CD4-positive, alpha-beta T cell treated with Interferon gamma for 1 hour (primary cell): ENCODE measurements around the gene ZNFX1.

ENCODE experiments used
- DNase-seq: peaks from one replicate; pipeline ENCODE4 v3.0.0-alpha.2; 2020

The ZNFX1 gene

DNA sequence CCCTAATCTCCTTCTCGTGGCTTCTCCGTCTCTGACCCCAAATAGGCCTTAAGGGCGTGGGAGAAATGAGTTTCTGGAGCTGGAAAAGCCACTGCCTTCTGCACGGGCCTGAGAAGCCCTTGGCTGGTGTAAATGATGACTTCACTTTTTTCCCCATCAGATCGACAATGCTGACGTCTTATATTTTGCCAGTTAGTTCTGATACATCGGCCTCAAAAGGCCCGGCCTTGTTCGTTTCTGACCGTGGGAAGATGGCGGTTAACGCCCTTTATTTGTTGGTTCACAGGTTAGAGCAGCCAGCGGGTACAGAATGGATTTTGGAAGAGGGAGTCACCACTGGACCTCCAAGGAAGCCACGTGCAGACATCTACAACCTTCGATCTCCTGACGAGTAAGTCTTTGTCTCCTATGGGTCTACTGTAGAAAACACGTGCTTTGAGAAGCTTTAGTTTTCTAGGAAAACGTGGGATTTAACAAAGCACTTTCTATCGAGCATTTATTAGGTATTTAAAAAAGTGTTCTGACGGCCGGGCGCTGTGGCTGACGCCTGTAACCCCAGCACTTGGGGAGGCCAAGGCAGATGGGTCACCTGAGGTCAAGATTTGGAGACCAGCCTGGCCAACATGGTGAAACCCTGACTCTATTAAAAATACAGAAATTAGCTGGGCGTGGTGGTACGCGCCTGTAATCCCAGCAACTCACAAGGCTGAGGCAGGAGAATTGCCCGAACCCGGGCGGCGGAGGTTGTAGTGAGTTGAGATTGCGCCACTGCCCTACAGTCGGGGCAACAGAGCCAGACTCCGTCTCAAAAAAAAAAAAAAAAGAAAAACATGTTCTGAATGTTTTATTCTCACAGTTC is 1.2 kb upstream of the ZNFX1 start:
- no peak for DNase-seq

DNA sequence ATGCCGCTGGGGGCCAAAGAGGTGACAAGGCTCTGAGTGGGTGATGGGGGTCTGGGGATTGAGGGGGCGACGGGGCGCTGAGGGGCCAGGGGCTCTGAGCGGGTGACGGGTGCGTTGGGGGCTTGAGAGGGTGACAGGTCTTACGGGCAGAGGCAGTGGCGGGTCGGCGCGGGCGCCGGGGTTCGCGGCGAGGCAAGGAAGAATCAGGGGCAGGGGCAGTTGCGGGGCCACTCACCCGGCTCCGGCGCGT is 146 bp downstream of the ZNFX1 start:
- DNase-seq: no peak

DNA sequence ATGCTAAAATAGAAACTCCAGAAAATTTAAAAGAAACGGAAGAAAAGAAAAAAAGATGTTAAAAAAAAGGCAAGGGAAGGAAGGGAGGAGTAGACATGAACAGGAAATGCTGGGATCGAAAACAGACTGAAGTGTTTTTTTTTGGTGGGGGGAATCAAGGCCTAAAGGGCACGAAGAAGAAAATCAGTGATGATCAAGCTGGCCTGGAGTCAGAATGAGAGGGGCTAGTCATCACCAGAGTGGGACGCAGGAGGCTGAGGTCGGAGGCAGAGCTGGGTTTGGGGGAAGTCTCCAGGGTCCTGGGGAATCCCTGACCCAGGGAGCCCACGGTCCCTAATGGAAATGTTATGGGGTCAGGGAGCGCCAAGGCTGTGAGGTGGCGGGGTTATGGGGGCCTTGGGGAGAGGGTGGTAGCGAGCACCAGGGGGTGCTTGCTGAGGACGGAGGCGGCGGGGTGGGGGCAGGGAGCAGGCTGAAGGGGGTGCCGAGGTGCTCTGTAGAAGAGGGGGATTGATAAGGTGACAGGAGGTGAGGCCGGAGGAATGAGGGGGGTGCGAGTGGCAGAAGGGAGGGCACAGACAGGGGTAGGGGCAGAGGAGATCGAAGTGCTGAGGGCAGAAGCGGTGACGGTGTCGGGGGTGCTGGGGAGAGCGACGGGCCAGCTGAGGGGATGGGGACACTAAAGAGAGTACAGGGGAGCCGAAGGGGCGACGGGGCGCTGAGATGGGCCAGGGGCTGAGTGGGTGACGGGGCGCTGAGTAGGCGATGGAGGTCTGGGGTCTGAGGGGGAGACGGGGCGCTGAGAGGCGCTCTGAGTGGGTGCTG is 684 bp downstream of the ZNFX1 start:
- peak; percentile 5 for DNase-seq

DNA sequence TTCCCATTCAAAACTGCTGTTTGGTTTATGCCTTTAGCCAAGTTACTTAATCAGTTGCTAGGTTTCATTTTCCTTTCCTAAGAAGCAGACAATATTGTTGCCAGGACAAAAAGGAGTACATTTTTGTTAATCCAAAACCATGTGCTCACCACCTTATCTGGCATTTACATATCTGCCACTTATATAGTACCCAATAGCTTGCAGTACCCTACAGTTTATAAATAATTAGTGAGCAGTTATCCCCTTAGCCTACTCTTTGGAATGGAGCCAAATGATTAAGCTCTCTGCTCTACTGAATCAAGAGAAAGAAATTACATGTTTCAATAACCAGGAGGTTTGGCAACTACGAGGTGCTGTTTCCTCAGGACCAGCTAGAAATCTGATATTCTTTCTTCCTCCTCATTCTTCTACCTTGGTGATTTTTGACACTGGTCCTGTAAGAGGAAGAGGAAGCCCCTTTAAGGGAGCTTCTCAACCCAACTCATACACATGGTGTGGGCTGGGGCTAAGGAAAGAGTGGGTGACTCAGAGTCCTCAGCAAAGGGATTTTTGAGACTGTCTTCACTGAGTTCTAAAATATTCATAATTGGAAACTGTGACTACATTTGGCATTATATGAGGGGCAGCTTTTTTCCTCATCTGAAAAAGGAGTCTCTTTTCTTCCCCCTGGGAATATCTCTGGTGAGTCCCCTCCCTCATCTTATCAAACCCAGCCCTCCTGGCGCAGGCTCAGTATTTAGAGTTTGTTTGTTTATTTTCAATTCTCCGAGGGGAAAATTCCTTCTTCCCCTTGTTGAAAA is 1.5 kb downstream of the ZNFX1 start:
- peak; percentile 40 for DNase-seq

DNA sequence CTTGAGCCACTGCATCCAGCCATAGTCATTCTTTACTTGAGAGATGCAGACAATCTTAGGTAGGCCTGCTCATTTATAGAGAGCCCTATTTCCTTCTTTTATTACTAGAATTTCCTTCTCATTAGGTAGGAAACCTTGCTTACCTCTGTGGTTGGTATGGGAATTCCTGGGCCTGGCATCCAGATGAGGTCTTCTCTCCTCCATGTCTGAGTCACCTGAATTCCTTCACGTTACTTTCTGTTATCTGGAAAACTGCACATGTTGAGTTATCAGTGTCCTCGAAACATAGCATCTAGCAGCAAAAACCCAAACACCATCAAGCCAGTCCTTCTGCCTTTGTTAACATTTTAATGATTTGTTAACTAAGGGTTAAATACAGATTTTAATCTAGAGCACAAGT is 2.2 kb downstream of the ZNFX1 start:
- no peak for DNase-seq

DNA sequence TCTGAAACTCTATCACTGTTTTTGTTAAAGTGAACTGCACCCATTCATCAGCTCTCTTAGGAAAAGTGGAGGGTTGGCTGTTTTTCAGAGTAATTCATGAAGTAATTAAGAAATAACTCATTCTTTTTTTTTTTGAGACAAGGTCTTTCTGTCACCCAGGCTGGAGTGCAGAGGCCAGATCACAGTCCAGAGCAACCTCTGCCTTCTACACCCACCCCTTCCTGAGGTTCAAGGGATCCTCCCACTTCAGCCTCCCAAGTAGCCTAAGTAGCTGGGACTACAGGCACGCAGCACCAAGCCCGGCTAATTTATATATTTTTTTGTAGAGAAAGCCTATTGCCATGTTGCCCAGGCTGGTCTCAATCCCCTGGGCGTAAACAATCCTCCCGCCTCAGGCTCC is 2.6 kb downstream of the ZNFX1 start:
- DNase-seq: no peak

DNA sequence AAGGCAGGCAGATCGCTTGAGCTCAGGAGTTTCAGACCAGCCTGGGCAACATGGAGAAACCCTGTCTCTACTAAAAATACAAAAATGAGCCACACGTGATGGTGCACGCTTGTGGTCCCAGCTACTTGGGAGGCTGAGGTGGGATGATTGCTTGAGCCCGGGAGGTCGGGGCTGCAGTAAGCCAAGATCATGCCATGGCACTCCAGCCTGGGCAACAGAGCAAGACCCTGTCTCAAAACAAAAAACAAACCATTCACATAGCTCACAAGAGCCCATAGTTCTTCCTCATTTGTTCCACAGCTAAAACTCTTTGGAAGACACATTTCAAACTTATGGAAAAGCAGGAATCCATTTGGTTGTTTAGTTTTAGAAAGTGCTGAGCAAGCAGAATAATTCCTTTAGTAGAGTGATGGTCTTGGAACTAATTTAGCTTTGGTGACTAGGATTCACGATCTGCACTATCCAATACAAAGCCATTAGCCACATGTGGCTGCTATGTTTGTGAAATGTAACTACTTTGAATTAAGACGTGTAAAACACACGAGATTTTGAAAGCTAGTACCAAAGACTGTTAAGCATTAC is 4.1 kb downstream of the ZNFX1 start:
- DNase-seq: no peak

DNA sequence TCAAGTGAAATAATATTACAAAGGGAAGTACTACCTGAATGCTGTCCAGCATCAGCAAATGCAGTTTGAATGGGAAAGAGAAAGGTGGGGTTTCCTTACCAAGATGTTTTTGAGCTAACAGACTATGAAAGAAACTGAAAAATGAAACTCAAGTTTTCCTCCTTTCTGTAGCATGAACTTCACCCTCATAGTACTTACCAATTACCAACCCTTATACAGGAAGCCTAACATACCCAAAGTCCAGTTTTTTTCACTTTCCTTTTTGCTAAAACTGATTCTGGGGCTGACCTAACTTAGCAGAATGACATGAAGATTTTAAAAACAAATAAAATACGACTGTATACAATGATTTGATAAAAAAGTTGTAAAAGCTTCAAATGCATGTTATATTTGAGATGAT is 5.2 kb downstream of the ZNFX1 start:
- DNase-seq: no peak

DNA sequence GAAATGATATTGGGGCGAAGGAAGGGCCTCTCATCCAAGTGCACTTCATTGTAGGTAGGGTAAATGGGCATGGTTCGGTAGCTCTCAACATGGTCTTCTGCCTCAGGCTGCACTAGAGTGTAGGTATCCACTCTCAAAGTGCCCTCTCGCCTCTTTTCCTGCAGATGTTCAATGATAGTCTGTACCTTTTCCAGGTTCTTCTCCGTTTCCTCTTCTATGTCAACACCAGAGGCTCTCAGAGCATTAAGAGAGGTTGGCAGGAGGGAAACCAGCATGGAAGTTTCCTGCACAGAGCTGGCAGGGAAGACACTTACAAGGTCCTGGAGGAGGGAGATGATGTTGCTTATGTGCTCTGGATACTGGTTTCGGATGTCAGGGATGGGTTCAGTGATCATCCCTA is 7.1 kb downstream of the ZNFX1 start:
- no peak for DNase-seq

DNA sequence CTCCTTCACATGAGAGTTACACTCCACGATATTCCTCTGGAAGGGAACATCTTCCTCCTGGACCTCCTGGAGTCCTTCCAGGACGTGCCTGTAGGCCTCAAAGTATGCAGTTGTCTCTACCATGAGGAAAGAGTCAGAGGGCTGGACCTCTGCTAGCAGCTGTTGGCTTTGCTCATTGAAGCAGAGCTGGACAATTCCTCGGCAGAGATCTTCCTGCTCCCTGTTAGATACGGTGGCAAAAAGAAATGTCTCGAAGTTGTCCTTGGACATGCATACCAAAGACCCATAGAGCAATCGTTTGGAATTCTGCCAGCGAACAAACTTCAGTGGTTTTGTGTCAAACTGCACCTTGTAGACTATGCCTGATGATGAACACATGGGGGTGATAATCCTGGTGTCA is 7.7 kb downstream of the ZNFX1 start:
- DNase-seq: no peak

DNA sequence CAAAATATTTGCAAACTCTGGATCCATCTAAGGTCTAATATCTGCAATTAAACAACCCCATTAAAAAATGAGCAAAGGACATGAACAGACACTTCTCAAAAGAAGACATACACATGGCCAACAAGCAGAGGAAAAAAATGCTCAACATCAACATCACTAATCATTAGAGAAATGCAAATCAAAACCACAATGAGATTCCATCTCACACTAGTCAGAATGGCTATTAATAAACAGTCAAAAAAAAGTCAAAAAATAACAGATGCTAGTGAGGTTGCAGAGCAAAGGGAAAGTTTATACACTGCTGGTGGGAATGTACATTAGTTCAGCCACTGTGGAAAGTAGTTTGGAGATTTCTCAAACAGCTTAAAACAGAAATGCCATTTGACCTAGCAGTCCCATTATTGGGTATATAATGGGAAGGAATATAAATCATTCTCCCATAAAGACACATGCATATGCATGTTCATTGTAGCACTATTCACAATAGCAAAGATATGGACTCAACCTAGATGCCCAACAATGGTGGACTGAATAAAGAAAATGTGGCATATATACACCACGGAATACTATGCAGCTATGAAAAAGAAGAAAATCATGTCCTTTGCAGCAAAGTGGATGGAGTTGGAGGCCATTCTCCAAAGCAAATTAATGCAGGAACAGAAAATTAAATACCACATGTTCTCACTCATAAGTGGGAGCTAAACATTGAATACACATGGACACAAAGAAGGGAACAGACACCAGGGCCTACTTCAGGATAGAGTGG is 9.1 kb downstream of the ZNFX1 start:
- no peak for DNase-seq

DNA sequence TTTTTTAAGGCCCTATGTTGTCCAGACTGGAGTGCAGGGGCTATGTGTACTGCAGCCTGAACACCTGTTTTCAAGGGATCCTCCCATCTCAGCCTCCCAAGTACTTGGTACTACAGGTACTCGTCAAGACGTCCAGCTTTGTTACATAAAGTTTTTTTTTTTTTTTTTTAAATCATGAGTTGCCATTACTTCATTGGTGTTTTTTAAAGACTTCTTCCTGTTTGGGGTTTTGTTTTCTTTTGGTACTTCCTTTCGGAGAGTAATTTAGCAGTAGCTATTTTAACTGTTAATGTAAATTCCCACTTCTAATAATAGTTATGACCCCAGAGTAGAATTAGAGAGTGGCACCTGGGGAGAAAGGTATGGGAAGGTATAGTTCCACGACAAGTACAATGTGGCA is 10.5 kb downstream of the ZNFX1 start:
- DNase-seq: no peak

DNA sequence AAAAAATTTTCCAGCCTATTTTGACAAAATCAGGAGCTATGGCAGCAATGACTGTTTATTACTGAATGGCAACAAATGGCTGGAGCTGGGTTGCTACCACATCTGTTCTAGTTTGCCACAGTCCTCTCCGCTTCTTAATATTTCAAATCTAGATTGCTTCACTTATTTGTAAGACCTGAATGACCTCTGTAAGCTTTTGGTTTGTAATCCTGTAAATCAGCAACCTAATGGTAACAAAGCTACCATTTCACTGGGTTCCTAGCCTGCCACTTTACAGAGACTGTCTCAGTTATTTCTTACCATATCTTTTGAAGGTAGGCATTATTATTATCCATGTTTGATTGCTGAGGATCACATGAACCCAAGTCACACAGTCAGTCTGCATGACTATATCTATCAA is 15.4 kb downstream of the ZNFX1 start:
- DNase-seq: no peak

DNA sequence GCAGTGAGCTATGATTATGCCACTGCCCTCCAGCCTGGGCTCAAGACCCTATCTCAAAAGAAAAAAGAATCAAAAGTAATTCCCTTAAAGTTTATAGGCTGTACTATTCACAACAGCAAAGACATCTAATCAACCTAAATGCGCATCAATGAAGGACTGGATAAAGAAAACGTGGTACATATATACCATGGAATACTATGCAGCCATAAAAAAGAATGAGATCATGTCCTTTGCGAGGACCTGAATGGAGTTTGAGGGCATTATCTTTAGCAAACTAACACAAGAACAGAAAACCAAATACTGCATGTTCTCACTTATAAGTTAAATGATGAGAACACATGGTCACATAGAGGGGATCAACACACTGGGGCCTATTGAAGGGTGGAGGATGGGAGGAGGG is 16.7 kb downstream of the ZNFX1 start:
- DNase-seq: no peak

DNA sequence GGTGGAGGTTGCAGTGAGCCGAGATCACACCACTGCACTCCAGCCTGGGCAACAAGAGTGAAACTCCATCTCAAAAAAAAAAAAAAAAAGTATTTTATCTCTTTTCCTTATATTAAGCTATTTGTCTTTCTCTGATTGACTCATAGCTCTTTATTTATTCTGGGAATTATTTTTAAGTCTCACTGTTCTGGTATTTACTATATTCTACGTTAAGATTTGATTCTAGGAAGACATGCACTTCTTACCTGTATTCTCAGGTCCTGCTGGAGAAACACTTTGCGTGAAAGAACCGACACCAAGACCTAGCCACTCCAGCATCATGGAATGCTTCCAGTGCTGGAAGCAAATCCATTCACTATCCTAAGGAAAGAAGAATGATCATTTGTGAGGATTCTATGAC is 17.6 kb downstream of the ZNFX1 start:
- DNase-seq: no peak

DNA sequence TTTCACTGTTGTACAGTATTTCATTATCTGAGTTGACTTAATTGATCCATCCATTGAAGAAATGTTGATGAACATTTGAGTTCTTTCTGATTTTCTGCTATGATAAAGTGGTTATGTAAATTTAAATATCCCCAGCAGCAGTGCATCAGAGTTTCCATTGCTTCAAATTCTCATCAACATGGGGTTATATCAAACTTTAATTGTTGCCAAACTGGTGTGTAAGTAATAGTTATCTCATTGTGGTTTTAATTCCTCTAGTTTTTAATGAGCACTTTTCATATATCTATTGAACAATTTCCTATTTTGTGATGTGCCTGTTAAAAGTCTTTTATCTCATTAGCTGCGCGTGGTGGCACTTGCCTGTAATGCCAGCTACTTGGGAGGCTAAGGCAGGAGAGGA is 18.1 kb downstream of the ZNFX1 start:
- no peak for DNase-seq

DNA sequence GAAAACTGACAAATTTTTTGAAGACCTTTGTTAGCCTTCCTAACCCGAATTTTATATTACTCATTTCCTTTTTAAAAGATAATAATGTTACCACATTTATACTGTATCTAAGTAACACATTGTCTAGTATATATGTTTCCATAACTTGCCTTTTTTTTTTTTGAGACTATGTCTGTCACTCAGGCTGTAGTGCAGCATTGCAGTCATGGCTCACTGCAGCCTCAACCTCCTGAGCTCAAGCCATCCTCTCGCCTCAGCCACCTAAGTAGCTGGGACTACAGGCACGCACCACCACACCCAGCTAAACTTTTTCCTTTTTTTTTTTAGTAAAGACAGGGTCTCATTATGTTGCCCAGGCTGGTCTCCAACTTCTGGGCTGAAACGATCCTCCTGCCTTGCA is 18.6 kb downstream of the ZNFX1 start:
- no peak for DNase-seq

DNA sequence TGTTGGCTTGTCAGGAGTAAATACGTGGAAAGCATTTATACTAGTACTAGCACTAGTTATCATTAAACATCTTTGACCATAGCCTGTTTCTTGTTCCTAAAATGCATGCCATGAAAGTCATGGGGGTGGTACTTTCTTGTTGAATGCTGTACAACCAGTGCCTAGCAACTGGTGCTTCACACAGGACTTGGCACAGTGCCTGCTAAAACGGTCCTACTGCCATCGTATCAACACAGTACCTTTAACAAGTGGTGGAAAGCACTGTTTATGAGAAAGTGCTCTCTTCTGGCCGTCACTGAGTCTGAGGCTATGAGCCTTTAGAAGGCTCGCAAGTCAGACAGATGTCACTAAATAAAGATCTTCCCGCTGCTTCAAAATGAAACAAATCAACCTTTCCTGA is 21.6 kb downstream of the ZNFX1 start:
- DNase-seq: no peak

DNA sequence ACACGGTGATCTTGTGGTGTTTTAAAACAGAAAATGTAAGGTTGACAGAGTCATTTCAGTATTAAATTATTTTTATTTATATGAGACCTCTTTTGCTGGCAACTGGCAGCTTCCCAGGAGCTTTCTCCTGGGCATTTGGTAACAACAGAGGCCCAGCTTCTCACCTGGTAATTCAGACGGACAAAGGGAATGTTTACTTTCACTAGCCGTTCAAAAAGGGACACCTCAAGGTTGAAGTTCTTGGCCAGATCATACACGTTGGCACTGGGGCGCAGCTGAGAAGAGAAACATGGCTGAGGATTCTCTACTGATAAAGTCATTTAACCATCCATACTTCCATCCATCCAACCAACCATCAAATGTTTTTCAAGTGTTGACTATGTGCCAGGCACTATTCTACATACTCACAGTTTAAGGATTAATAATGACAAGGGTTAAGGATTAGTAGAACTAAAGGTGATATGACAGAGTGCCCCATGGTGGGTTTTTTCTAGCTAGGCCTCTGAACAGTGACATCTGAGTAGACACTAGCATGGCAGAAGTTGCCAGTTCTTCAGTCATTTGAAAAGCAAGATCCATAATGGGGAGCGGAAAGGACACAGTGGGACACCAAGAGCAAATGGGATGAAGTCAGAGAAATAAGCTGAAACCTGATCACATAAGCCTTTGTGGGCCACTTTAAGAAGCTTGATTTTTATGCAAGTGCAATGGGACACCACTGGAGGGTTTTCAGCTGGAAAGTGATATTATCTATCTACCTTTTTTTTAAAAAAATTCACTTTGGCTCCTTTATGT is 25.1 kb downstream of the ZNFX1 start:
- DNase-seq: no peak

DNA sequence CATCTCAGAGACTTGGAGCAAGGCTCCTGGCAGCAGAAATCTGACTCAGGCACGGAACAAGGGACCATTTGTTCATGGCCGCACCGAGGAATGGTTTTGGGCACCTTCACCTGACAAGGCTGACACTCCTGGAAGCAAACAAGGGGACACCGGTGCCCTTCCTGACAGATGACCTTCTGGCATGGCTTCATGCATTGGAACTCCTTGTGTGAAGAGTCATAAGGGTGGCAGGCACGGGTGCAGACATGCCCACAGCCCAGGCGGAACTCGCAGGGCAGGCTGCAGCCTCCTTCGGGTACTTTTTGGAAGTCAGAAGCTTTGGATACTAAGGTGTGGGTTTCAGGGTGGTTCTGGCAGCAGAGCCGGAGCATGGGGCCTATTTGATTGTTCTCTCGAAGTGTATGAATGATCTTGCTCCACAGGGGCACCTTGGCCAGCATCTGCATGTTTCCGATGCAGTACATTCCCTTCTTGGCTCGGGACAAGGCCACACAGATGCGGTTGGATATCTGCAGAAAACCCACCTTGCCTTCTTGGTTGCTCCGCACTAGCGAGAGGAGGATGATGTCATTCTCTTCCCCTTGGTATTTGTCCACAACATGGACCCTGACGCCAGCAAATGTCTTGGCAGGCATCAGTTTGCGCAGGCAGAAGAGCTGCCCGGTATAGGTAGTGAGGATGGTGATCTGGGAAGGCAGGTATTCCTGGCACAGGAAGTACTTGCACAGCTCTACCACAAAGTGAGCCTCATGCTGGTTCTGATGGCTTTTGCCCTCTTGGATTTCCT is 28.8 kb downstream of the ZNFX1 start:
- DNase-seq: no peak

DNA sequence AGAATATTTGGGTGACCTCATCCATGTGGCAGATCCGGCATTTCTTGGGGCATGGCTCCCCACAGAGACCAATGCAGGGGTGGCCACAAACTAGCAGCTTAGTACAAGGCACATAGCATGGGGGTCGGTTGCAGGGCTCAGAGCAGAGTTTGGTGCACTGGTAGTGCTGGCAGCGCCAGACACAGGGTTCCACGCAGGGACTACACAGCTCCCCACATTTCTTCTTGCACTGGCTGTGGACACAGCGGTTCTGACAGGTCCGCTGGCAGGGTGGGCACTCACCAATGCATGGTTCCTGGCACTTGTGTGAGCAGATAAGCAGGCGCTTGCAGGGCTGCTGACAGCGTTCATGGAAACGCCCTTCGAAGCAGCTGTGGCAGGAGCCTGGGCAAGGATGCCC is 29.6 kb downstream of the ZNFX1 start:
- DNase-seq: no peak
